Loucy (cell line): ENCODE data around the gene CYS1.

ENCODE experiments used
- CTCF ChIP-seq: fragments of 200-600 bp; sonication (generic); conservative IDR thresholded peaks from 2 replicates; pipeline ENCODE4 v1.5.1; 2014; ENCODE audit warnings: mild to moderate bottlenecking, antibody characterized with exemption, low read length
- EZH2phosphoT487 ChIP-seq: fragments of 200-600 bp; IDR thresholded peaks from 2 replicates; pipeline ENCODE4 v1.6.1; 2018; ENCODE audit warnings: antibody characterized with exemption, mild to moderate bottlenecking, moderate library complexity, borderline replicate concordance

GRCh38 chr2:10038123-10038522 is 42.1 kb downstream of the CYS1 start:
- TF ChIP-seq CTCF (no peak), EZH2phosphoT487 (no peak)
